ENCODE data around the gene KCNIP4.

Gene KCNIP4

GRCh38 chr4:21380861-21381260 is 567.7 kb downstream of the KCNIP4 start:
- H3K4me3 ChIP-seq (ENCODE audit: low read depth in 1 of 2, low read length in 1 of 2): no peak overlapping the region
- no peaks in the 10 kb centered on the region for H3K4me1 ChIP-seq (ENCODE audit: control insufficient read depth in 1 of 2, insufficient read depth in 1 of 2, low read depth in 1 of 2, low read length in 1 of 2)
- no peaks in the 10 kb centered on the region for H3K27me3 ChIP-seq
- H3K36me3 ChIP-seq: no peaks in the 10 kb centered on the region
- TF ChIP-seq, protein P1, sequence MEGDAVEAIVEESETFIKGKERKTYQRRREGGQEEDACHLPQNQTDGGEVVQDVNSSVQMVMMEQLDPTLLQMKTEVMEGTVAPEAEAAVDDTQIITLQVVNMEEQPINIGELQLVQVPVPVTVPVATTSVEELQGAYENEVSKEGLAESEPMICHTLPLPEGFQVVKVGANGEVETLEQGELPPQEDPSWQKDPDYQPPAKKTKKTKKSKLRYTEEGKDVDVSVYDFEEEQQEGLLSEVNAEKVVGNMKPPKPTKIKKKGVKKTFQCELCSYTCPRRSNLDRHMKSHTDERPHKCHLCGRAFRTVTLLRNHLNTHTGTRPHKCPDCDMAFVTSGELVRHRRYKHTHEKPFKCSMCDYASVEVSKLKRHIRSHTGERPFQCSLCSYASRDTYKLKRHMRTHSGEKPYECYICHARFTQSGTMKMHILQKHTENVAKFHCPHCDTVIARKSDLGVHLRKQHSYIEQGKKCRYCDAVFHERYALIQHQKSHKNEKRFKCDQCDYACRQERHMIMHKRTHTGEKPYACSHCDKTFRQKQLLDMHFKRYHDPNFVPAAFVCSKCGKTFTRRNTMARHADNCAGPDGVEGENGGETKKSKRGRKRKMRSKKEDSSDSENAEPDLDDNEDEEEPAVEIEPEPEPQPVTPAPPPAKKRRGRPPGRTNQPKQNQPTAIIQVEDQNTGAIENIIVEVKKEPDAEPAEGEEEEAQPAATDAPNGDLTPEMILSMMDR (IDR thresholded peaks at IDR 0.05): no peak
- no peak overlapping the region for H3K27ac ChIP-seq
- H3K9me3 ChIP-seq: no peaks in the 10 kb centered on the region

GRCh38 chr4:21377046-21377445 is 571.5 kb downstream of the KCNIP4 start:
- Histone ChIP-seq H3K4me3 (ENCODE audit: low read depth in 1 of 2, low read length in 1 of 2) (no peak overlapping the region), H3K4me1 (ENCODE audit: control insufficient read depth in 1 of 2, insufficient read depth in 1 of 2, low read depth in 1 of 2, low read length in 1 of 2) (no peaks in the 10 kb centered on the region), H3K27ac (no peak overlapping the region), H3K27me3 (no peaks in the 10 kb centered on the region), H3K36me3 (no peaks in the 10 kb centered on the region), H3K9me3 (no peaks in the 10 kb centered on the region)
- TF ChIP-seq, protein P1 (IDR thresholded peaks at IDR 0.05): no peak

DNA sequence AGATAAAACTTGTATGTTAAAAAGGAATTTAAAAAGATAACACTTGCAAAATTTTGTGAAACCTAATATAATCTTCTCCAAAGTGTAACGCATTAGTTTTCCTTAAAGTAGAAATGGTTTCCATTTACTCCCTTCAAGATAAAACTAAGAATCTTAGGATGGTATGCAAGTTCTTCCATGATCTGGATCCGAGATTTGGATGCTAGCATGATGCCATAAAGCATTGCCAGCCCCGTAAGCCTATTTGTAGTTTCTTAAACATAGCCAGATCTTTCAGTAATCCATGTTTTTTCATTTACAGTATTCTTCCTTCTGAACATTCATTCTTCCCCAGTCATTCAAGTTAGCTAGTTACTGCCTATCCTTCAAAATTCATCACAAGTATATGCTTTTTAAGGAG is 572.4 kb downstream of the KCNIP4 start:
- H3K4me1 ChIP-seq (ENCODE audit: control insufficient read depth in 1 of 2, insufficient read depth in 1 of 2, low read depth in 1 of 2, low read length in 1 of 2): no peaks in the 10 kb centered on the region
- H3K27ac ChIP-seq: no peak overlapping the region
- H3K27me3 ChIP-seq: no peaks in the 10 kb centered on the region
- H3K4me3 ChIP-seq (ENCODE audit: low read depth in 1 of 2, low read length in 1 of 2): no peak overlapping the region
- no peaks in the 10 kb centered on the region for H3K36me3 ChIP-seq
- no peaks in the 10 kb centered on the region for H3K9me3 ChIP-seq
- TF ChIP-seq, protein P1 (IDR thresholded peaks at IDR 0.05): no peak

DNA sequence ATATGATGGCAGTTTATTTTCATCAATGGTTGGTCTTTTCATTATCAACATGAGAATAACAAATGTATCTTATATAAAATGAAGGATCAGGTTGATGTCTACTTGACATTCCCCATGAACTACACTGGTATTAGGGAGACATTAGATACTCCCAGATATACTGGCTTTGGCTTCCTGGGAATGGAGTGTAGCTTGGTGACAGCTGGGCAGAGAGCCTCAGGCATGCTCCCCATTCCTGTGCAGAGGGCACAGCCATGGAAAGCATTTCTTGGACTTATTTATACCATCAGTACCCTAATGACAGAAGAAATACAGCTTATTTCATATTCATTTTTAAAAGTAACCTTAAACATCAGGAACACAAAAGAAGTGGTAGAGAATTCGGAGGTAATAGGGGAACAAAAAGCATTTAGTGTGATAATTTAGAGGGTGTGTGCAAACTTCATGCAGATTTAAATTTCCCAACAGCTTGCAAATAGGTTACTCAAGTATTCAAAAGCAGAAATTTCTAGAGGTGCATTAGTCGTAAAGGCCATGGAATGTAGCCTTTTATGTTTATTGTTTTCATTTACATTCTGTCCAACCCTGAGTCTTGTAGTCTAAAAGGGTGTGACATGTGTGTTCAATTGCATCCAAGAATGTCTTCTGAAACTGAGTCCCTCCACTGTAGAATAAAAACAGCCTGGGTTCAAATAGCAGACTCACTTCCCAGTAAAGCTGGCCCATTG is 573.8 kb downstream of the KCNIP4 start:
- no peak overlapping the region for H3K27ac ChIP-seq
- H3K4me3 ChIP-seq (ENCODE audit: low read depth in 1 of 2, low read length in 1 of 2): no peak overlapping the region
- TF ChIP-seq, protein P1 (IDR thresholded peaks at IDR 0.05): no peak
- no peaks in the 10 kb centered on the region for H3K9me3 ChIP-seq
- no peaks in the 10 kb centered on the region for H3K27me3 ChIP-seq
- no peaks in the 10 kb centered on the region for H3K36me3 ChIP-seq
- no peaks in the 10 kb centered on the region for H3K4me1 ChIP-seq (ENCODE audit: control insufficient read depth in 1 of 2, insufficient read depth in 1 of 2, low read depth in 1 of 2, low read length in 1 of 2)

DNA sequence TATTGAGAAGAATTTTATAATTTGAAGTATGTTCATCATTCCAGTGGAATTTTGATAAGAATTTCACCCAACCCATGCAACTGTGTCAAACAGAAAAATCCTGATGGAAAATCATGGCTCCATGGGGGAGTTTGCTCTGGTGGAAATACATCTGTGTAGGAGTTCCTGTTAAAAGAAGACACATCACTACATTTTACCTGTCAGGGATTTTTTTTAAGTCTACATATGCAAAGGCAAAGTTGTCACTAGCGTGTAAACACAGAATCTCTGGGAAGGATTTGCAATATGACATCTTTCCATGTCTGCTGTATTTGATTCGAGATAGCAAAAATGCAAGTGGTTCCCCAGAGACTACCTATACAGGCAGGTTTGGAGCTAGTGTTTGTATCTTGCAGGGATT is 581.0 kb downstream of the KCNIP4 start:
- no peaks in the 10 kb centered on the region for H3K4me1 ChIP-seq (ENCODE audit: control insufficient read depth in 1 of 2, insufficient read depth in 1 of 2, low read depth in 1 of 2, low read length in 1 of 2)
- TF ChIP-seq, protein P1 (IDR thresholded peaks at IDR 0.05): no peak
- no peaks in the 10 kb centered on the region for H3K27me3 ChIP-seq
- no peaks in the 10 kb centered on the region for H3K9me3 ChIP-seq
- no peak overlapping the region for H3K27ac ChIP-seq
- H3K4me3 ChIP-seq (ENCODE audit: low read depth in 1 of 2, low read length in 1 of 2): no peak overlapping the region
- no peaks in the 10 kb centered on the region for H3K36me3 ChIP-seq

Measured in neutrophil (primary cell).